ENCODE results near the gene PRAMEF11.

- TF ChIP-seq POLR2A (IDR thresholded peaks at IDR 0.05), result no peak
- TF ChIP-seq, protein P1, sequence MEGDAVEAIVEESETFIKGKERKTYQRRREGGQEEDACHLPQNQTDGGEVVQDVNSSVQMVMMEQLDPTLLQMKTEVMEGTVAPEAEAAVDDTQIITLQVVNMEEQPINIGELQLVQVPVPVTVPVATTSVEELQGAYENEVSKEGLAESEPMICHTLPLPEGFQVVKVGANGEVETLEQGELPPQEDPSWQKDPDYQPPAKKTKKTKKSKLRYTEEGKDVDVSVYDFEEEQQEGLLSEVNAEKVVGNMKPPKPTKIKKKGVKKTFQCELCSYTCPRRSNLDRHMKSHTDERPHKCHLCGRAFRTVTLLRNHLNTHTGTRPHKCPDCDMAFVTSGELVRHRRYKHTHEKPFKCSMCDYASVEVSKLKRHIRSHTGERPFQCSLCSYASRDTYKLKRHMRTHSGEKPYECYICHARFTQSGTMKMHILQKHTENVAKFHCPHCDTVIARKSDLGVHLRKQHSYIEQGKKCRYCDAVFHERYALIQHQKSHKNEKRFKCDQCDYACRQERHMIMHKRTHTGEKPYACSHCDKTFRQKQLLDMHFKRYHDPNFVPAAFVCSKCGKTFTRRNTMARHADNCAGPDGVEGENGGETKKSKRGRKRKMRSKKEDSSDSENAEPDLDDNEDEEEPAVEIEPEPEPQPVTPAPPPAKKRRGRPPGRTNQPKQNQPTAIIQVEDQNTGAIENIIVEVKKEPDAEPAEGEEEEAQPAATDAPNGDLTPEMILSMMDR (IDR thresholded peaks at IDR 0.05), result no peak
- no peak for TF ChIP-seq POLR2AphosphoS5 (IDR thresholded peaks at IDR 0.05)
Measured at GRCh38 chr1:12809933-12810332, 21.3 kb downstream of the PRAMEF11 start.
